Measurements from ENCODE around the gene FAM204A. TPM values are rescaled to one million over a fixed set of nuclear protein-coding genes. Genes with fewer than 3 reads are reported as not detected.

FAM204A gene
- total RNA-seq, 1 donor, result 85.8 TPM

GRCh38 chr10:118324140-118324539, 18.0 kb downstream of the FAM204A start:
- H3K4me1 ChIP-seq (ENCODE audit: insufficient read depth, low read length), result no peaks in the 10 kb centered on the region
- no peak overlapping the region for H3K4me3 ChIP-seq (ENCODE audit: insufficient read depth, low read length)
- H3K36me3 ChIP-seq (ENCODE audit: insufficient read depth, low read length), result peaks cover 39% of the 10 kb centered on the region
- no peak overlapping the region for H3K4me2 ChIP-seq (ENCODE audit: insufficient read depth, low read length)
- H4K20me1 ChIP-seq (ENCODE audit: insufficient read depth, low read length), result no peaks in the 10 kb centered on the region
- H2AFZ ChIP-seq (ENCODE audit: low read length), result no peak overlapping the region
- TF ChIP-seq CTCF (IDR thresholded peaks at IDR 0.05; ENCODE audit: extremely low read depth, low read depth, low read length), result no peak
- H3K9me3 ChIP-seq (ENCODE audit: low read depth, low read length), result no peaks in the 10 kb centered on the region
- H3K27me3 ChIP-seq (ENCODE audit: insufficient read depth, low read length), result no peaks in the 10 kb centered on the region
- no peak for DNase-seq (ENCODE audit: insufficient read length, low spot score, missing footprints)
- no peaks in the 10 kb centered on the region for H3K79me2 ChIP-seq (ENCODE audit: insufficient read depth, low read length)
- H3K27ac ChIP-seq (ENCODE audit: low read depth, low read length), result no peak overlapping the region

GRCh38 chr10:118321724-118322575, 20.2 kb downstream of the FAM204A start:
- no peaks in the 10 kb centered on the region for H3K79me2 ChIP-seq (ENCODE audit: insufficient read depth, low read length)
- H3K27me3 ChIP-seq (ENCODE audit: insufficient read depth, low read length), result no peaks in the 10 kb centered on the region
- DNase-seq (ENCODE audit: insufficient read length, low spot score, missing footprints), result no peak
- H3K9me3 ChIP-seq (ENCODE audit: low read depth, low read length), result no peaks in the 10 kb centered on the region
- no peak overlapping the region for H3K4me3 ChIP-seq (ENCODE audit: insufficient read depth, low read length)
- no peak for TF ChIP-seq CTCF (IDR thresholded peaks at IDR 0.05; ENCODE audit: extremely low read depth, low read depth, low read length)
- no peaks in the 10 kb centered on the region for H3K4me1 ChIP-seq (ENCODE audit: insufficient read depth, low read length)
- peak overlapping the region; percentile 6 for H3K27ac ChIP-seq (ENCODE audit: low read depth, low read length)
- H2AFZ ChIP-seq (ENCODE audit: low read length), result peak overlapping the region; percentile 40
- H4K20me1 ChIP-seq (ENCODE audit: insufficient read depth, low read length), result no peaks in the 10 kb centered on the region
- H3K36me3 ChIP-seq (ENCODE audit: insufficient read depth, low read length), result peaks cover 32% of the 10 kb centered on the region
- no peak overlapping the region for H3K4me2 ChIP-seq (ENCODE audit: insufficient read depth, low read length)

GRCh38 chr10:118315629-118316028, 26.5 kb downstream of the FAM204A start:
- no peaks in the 10 kb centered on the region for H4K20me1 ChIP-seq (ENCODE audit: insufficient read depth, low read length)

More at GRCh38 chr10:118315629-118316028, 26.5 kb downstream of the FAM204A start:
- Histone ChIP-seq H2AFZ (ENCODE audit: low read length) (no peak overlapping the region), H3K4me3 (ENCODE audit: insufficient read depth, low read length) (no peak overlapping the region), H3K4me1 (ENCODE audit: insufficient read depth, low read length) (peaks cover 10% of the 10 kb centered on the region), H3K27me3 (ENCODE audit: insufficient read depth, low read length) (no peaks in the 10 kb centered on the region), H3K36me3 (ENCODE audit: insufficient read depth, low read length) (peaks cover 3% of the 10 kb centered on the region), H3K9me3 (ENCODE audit: low read depth, low read length) (no peaks in the 10 kb centered on the region), H3K79me2 (ENCODE audit: insufficient read depth, low read length) (no peaks in the 10 kb centered on the region), H3K27ac (ENCODE audit: low read depth, low read length) (no peak overlapping the region), H3K4me2 (ENCODE audit: insufficient read depth, low read length) (no peak overlapping the region)
- no peak for TF ChIP-seq CTCF (IDR thresholded peaks at IDR 0.05; ENCODE audit: extremely low read depth, low read depth, low read length)
- DNase-seq (ENCODE audit: insufficient read length, low spot score, missing footprints), result no peak

Measured in osteoblast (primary cell).